MM.1S (cell line): ENCODE measurements around the gene KCNK5.

ENCODE experiments used
- DNase-seq: peaks from one replicate; pipeline ENCODE4 v3.0.0-alpha.2; 2015
- H2AFZ ChIP-seq: fragments of 300-600 bp; sonication (generic); 2 replicates; pipeline ENCODE4 v1.6.0; 2016; ENCODE audit warnings: antibody characterized with exemption, low read length
- H3F3A ChIP-seq: fragments of 300-600 bp; sonication (generic); 2 replicates; pipeline ENCODE4 v1.6.1; 2016; ENCODE audit warnings: mild to moderate bottlenecking, antibody characterized with exemption, low read length, moderate library complexity, mixed read lengths; ENCODE audit not compliant: insufficient read depth
- H3K27ac ChIP-seq: fragments of 300-600 bp; sonication (generic); 2 replicates; pipeline ENCODE4 v1.5.1; 2016; ENCODE audit warnings: mild to moderate bottlenecking, low read length
- H3K27me3 ChIP-seq: fragments of 300-600 bp; sonication (generic); replicated peaks from 2 replicates; pipeline ENCODE4 v1.6.0; 2016; ENCODE audit warnings: low read length; ENCODE audit not compliant: insufficient read depth
- H3K36me3 ChIP-seq: fragments of 300-600 bp; sonication (generic); replicated peaks from 2 replicates; pipeline ENCODE4 v1.6.1; 2016; ENCODE audit warnings: mild to moderate bottlenecking, low read length, mixed read lengths; ENCODE audit not compliant: insufficient read depth
- H3K4me1 ChIP-seq: fragments of 300-600 bp; sonication (generic); 2 replicates; pipeline ENCODE4 v1.6.1; 2016; ENCODE audit warnings: low read length, mixed read lengths
- H3K4me2 ChIP-seq: fragments of 300-600 bp; sonication (generic); 2 replicates; pipeline ENCODE4 v1.6.0; 2016; ENCODE audit warnings: low read depth, low read length
- H3K4me3 ChIP-seq: fragments of 300-600 bp; sonication (generic); 2 replicates; pipeline ENCODE4 v1.5.1; 2016; ENCODE audit warnings: low read length, mixed read lengths
- H3K79me2 ChIP-seq: fragments of 300-600 bp; sonication (generic); 2 replicates; pipeline ENCODE4 v1.6.1; 2016; ENCODE audit warnings: mixed run types, low read length, mixed read lengths
- H3K9ac ChIP-seq: fragments of 300-600 bp; sonication (generic); 2 replicates; pipeline ENCODE4 v1.6.1; 2016; ENCODE audit warnings: low read length, mixed read lengths
- H3K9me2 ChIP-seq: fragments of 300-600 bp; sonication (generic); replicated peaks from 2 replicates; pipeline ENCODE4 v1.6.1; 2016; ENCODE audit warnings: mild to moderate bottlenecking, low read length, mixed read lengths; ENCODE audit not compliant: insufficient read depth
- H3K9me3 ChIP-seq: fragments of 300-600 bp; sonication (generic); replicated peaks from 2 replicates; pipeline ENCODE4 v1.6.1; 2016; ENCODE audit warnings: mild to moderate bottlenecking, low read length, mixed read lengths; ENCODE audit not compliant: insufficient read depth
- H4K20me1 ChIP-seq: fragments of 300-600 bp; sonication (generic); 2 replicates; pipeline ENCODE4 v1.6.1; 2016; ENCODE audit warnings: mild to moderate bottlenecking, low read length, moderate library complexity, mixed read lengths; ENCODE audit not compliant: insufficient read depth
- EZH2 ChIP-seq: fragments of 300-600 bp; sonication (generic); optimal IDR thresholded peaks from 2 replicates; pipeline ENCODE3; 2017; ENCODE audit warnings: low read depth, mild to moderate bottlenecking, antibody characterized with exemption, low read length, mixed read lengths
- EZH2phosphoT487 ChIP-seq: fragments of 300-600 bp; sonication (generic); IDR thresholded peaks from 2 replicates; pipeline ENCODE4 v1.6.1; 2018; ENCODE audit warnings: antibody characterized with exemption, low read length
- TF ChIP-seq, protein P1 (sequence below): fragments of 300-600 bp; sonication (generic); IDR thresholded peaks from 2 replicates; pipeline ENCODE4 v1.5.1; 2016; ENCODE audit warnings: antibody characterized with exemption, low read length, mixed read lengths

KCNK5 gene

DNA sequence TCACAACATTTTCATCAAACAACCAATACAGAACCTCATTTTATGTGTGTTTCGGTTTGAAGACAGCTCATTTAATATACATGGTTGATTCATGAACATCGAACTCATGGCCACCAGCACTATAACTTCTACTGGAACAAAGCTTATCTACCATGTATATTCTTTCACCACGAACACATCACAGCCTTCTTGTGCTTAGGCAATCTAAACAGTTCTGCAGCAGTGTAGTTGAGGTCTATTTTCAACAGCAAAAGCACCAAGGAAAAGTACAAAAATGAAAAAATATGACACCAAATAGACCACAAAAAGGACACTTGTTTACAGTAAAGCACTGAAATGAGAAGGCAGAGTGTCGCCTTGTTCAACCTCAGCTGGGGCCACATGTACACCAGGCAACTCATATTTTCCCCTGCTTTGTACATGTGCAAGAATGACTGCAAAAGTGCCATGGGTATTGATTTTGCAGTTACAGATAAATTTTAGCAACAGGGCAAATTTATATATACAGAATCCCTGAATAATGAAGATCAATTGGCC is 25.8 kb upstream of the KCNK5 start:
- Histone ChIP-seq H3K4me2 (no peak overlapping the region), H3K9ac (no peak overlapping the region)
- DNase-seq: no peak

DNA sequence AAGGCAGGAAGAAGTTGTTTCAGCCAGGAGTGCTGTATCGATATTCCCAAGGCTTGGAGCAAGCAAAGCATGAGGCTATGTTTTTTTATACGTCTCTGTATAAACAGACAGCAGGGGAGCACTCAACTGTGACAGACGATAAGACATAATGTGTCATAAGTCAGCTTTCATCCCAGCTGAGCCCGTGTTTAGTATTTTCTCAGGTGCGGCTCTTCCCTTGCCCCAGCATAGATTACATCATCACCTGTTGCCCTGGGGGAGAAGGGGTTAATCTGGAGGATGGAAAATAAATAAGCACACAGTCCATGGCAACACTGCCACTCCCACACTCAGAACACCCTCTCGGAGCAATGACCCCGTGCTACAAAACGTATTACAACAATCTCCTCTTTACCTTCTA is 22.1 kb upstream of the KCNK5 start:
- Histone ChIP-seq H3K27ac (no peak overlapping the region), H3K9me2 (no peaks in the 10 kb centered on the region), H3K36me3 (no peaks in the 10 kb centered on the region), H4K20me1 (no peaks in the 10 kb centered on the region), H3K79me2 (no peaks in the 10 kb centered on the region), H3K4me2 (no peak overlapping the region), H3K9ac (no peak overlapping the region), H3K4me1 (no peaks in the 10 kb centered on the region), H3K27me3 (no peaks in the 10 kb centered on the region), H2AFZ (no peak overlapping the region), H3K9me3 (no peaks in the 10 kb centered on the region), H3K4me3 (no peak overlapping the region), H3F3A (no peaks in the 10 kb centered on the region)
- no peak for DNase-seq
- TF ChIP-seq EZH2phosphoT487 (no peak), EZH2 (no peak)
- TF ChIP-seq, protein P1, sequence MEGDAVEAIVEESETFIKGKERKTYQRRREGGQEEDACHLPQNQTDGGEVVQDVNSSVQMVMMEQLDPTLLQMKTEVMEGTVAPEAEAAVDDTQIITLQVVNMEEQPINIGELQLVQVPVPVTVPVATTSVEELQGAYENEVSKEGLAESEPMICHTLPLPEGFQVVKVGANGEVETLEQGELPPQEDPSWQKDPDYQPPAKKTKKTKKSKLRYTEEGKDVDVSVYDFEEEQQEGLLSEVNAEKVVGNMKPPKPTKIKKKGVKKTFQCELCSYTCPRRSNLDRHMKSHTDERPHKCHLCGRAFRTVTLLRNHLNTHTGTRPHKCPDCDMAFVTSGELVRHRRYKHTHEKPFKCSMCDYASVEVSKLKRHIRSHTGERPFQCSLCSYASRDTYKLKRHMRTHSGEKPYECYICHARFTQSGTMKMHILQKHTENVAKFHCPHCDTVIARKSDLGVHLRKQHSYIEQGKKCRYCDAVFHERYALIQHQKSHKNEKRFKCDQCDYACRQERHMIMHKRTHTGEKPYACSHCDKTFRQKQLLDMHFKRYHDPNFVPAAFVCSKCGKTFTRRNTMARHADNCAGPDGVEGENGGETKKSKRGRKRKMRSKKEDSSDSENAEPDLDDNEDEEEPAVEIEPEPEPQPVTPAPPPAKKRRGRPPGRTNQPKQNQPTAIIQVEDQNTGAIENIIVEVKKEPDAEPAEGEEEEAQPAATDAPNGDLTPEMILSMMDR: no peak

More for the DNA sequence above, 25.8 kb upstream of the KCNK5 start:
- no peaks in the 10 kb centered on the region for H3K36me3 ChIP-seq
- no peaks in the 10 kb centered on the region for H3K9me3 ChIP-seq
- no peaks in the 10 kb centered on the region for H3K9me2 ChIP-seq
- H3K27me3 ChIP-seq: no peaks in the 10 kb centered on the region
- H3K4me3 ChIP-seq: no peak overlapping the region
- no peak overlapping the region for H2AFZ ChIP-seq
- no peak overlapping the region for H3K27ac ChIP-seq
- H3F3A ChIP-seq: no peaks in the 10 kb centered on the region
- TF ChIP-seq EZH2phosphoT487: no peak
- TF ChIP-seq, protein P1: no peak
- TF ChIP-seq EZH2: no peak
- H4K20me1 ChIP-seq: no peaks in the 10 kb centered on the region
- no peaks in the 10 kb centered on the region for H3K79me2 ChIP-seq
- H3K4me1 ChIP-seq: no peaks in the 10 kb centered on the region

DNA sequence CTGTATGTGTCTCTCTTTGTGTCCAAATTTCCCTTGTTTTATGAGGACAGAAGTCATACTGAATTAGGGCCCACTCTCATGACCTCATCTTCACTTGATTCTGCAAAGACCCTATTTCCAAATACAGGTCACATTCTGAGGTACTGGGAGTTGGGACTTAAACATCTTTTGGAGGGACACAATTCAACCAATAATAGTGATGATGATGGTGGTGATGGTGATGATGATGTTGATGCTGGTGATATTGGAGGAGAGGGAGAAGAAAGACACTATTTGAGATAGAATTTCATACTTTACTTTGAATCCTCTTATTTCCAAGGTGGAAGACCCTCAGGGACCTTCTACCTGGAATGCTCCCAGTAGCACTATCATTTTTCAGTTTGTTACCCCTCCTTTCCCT is 21.2 kb upstream of the KCNK5 start:
- Histone ChIP-seq H3K36me3 (no peaks in the 10 kb centered on the region), H2AFZ (no peak overlapping the region), H3F3A (no peaks in the 10 kb centered on the region), H3K27me3 (no peaks in the 10 kb centered on the region), H4K20me1 (no peaks in the 10 kb centered on the region), H3K4me2 (no peak overlapping the region), H3K79me2 (no peaks in the 10 kb centered on the region), H3K27ac (no peak overlapping the region), H3K4me1 (no peaks in the 10 kb centered on the region), H3K9me2 (no peaks in the 10 kb centered on the region), H3K9me3 (no peaks in the 10 kb centered on the region), H3K4me3 (no peak overlapping the region), H3K9ac (no peak overlapping the region)
- DNase-seq: no peak
- TF ChIP-seq EZH2phosphoT487 (no peak), EZH2 (no peak)
- TF ChIP-seq, protein P1: no peak
